H1 (cell line): Measurements from ENCODE around the gene FRMD6. TPM values are rescaled to one million over a fixed set of nuclear protein-coding genes. Genes with fewer than 3 reads are reported as not detected.

ENCODE experiments used
- CTCF ChIA-PET: fragments of 300-600 bp; sonication (Branson Sonifier 250); formaldehyde crosslinking; loops from one replicate; lab custom pipeline; 2021; ENCODE audit not compliant: partially characterized antibody; lab: Charles Lee
- POLR2A ChIA-PET: fragments of 300-600 bp; sonication (Branson Sonifier 250); formaldehyde crosslinking; loops from one replicate; lab custom pipeline; 2021; ENCODE audit warnings: inconsistent platforms; ENCODE audit not compliant: partially characterized antibody; lab: Charles Lee
- DNase-seq, 2 experiments: peaks; one replicate each; pipeline versions ENCODE4 v3.0.0 to v3.0.0-alpha.2; 2010 to 2022; ENCODE audit warnings: low spot score in 2 of 2, low read depth in 1 of 2, mixed read lengths in 1 of 2
- FAIRE-seq: peaks from 2 replicates; lab custom pipeline; 2011; peaks lifted over from hg19 to GRCh38; lab: Jason Lieb, UNC
- H2AFZ ChIP-seq: 2 replicates; pipeline ENCODE4 v1.8.1; 2012; ENCODE audit warnings: low read length, inconsistent platforms
- H2AK5ac ChIP-seq: 2 replicates; pipeline ENCODE4 v1.6.1; 2013; ENCODE audit warnings: low read depth, low read length
- H2BK120ac ChIP-seq: replicated peaks from 2 replicates; pipeline ENCODE3; 2013; ENCODE audit warnings: low read depth, low read length, inconsistent platforms
- H2BK12ac ChIP-seq: 2 replicates; pipeline ENCODE4 v1.6.1; 2013; ENCODE audit warnings: low read depth, low read length
- H2BK15ac ChIP-seq: 2 replicates; pipeline ENCODE4 v1.6.1; 2013; ENCODE audit warnings: low read length
- H2BK20ac ChIP-seq: 2 replicates; pipeline ENCODE4 v1.6.1; 2013; ENCODE audit warnings: low read length
- H2BK5ac ChIP-seq: 2 replicates; pipeline ENCODE4 v1.6.1; 2013; ENCODE audit warnings: low read depth, low read length
- H3K14ac ChIP-seq: 2 replicates; pipeline ENCODE4 v1.6.1; 2013; ENCODE audit warnings: inconsistent platforms; ENCODE audit not compliant: insufficient read length
- H3K18ac ChIP-seq: 2 replicates; pipeline ENCODE4 v1.6.1; 2013; ENCODE audit warnings: low read length; ENCODE audit errors: extremely low read depth
- H3K23ac ChIP-seq: 2 replicates; pipeline ENCODE4 v1.6.1; 2013; ENCODE audit warnings: inconsistent platforms; ENCODE audit not compliant: insufficient read length
- H3K23me2 ChIP-seq: 2 replicates; pipeline ENCODE4 v1.6.1; 2013; ENCODE audit warnings: low read depth, low read length
- H3K27ac ChIP-seq: 2 replicates; pipeline ENCODE4 v1.6.1; 2011; ENCODE audit warnings: low read depth, low read length, inconsistent platforms
- H3K27me3 ChIP-seq, 4 experiments: replicated peaks in 1 of 4; 1 replicate in 1 of 4; 2 replicates in 3 of 4; pipeline versions ENCODE4 v1.6.1 to v1.8.1; 2011 to 2013; ENCODE audit warnings: low read length in 3 of 4, mild to moderate bottlenecking in 3 of 4, inconsistent platforms in 2 of 4, mixed read lengths in 2 of 4, moderate library complexity in 1 of 4; ENCODE audit not compliant: control insufficient read depth in 3 of 4, insufficient read depth in 3 of 4; ENCODE audit errors: extremely low read depth in 1 of 4
- H3K36me3 ChIP-seq, 4 experiments: 2 replicates each; pipeline versions ENCODE4 v1.6.1 to v1.8.1; 2011 to 2013; ENCODE audit warnings: mild to moderate bottlenecking in 4 of 4, low read length in 3 of 4, moderate library complexity in 2 of 4, control low read depth in 1 of 4, inconsistent platforms in 1 of 4; ENCODE audit not compliant: insufficient read depth in 4 of 4, control insufficient read depth in 2 of 4
- H3K4ac ChIP-seq: replicated peaks from 2 replicates; pipeline ENCODE3; 2013; ENCODE audit warnings: low read length, low read depth, mixed read lengths, inconsistent platforms; ENCODE audit not compliant: insufficient read length
- H3K4me1 ChIP-seq, 4 experiments: replicated peaks in 1 of 4; 1 replicate in 1 of 4; 2 replicates in 3 of 4; pipeline versions ENCODE4 v1.6.1 to v1.8.1; 2011 to 2013; ENCODE audit warnings: low read length in 3 of 4, inconsistent platforms in 2 of 4, mixed read lengths in 1 of 4; ENCODE audit not compliant: insufficient read depth in 4 of 4, control insufficient read depth in 3 of 4
- H3K4me2 ChIP-seq, 2 experiments: 2 replicates each; pipeline versions ENCODE4 v1.6.1 to v1.8.1; 2011 to 2013; ENCODE audit warnings: low read depth in 2 of 2, low read length in 2 of 2, control low read depth in 1 of 2, inconsistent platforms in 1 of 2, mild to moderate bottlenecking in 1 of 2; ENCODE audit not compliant: insufficient read depth in 1 of 2
- H3K4me3 ChIP-seq, 4 experiments: fragments of 200-600, 300-600 bp in 1 of 4; sonication (generic), shearing (Covaris generic), sonication (Bioruptor Twin) in 1 of 4; 2 replicates each; pipeline versions ENCODE4 v1.5.1 to v1.8.1; 2011 to 2016; ENCODE audit warnings: low read length in 4 of 4, low read depth in 3 of 4, control low read depth in 2 of 4, inconsistent platforms in 2 of 4, mild to moderate bottlenecking in 2 of 4, mixed read lengths in 1 of 4, moderate library complexity in 1 of 4; ENCODE audit not compliant: insufficient read depth in 2 of 4; ENCODE audit errors: extremely low read depth in 1 of 4
- H3K56ac ChIP-seq: replicated peaks from 2 replicates; pipeline ENCODE3; 2013; ENCODE audit warnings: low read depth, mild to moderate bottlenecking, mixed read lengths, low read length, inconsistent platforms; ENCODE audit not compliant: insufficient read length
- H3K79me1 ChIP-seq: 2 replicates; pipeline ENCODE4 v1.6.1; 2013; ENCODE audit warnings: low read depth, low read length, control low read depth
- H3K79me2 ChIP-seq, 2 experiments: 2 replicates each; pipeline versions ENCODE4 v1.6.1 to v1.8.1; 2012 to 2013; ENCODE audit warnings: low read length in 2 of 2, mild to moderate bottlenecking in 2 of 2, inconsistent platforms in 1 of 2; ENCODE audit not compliant: insufficient read depth in 2 of 2, control insufficient read depth in 1 of 2
- H3K9ac ChIP-seq, 4 experiments: replicated peaks in 1 of 4; 1 replicate in 1 of 4; 2 replicates in 3 of 4; pipeline versions ENCODE4 v1.6.1 to v1.8.1; 2011 to 2013; ENCODE audit warnings: low read depth in 3 of 4, low read length in 3 of 4, control low read depth in 2 of 4, mild to moderate bottlenecking in 2 of 4, moderate library complexity in 2 of 4, inconsistent platforms in 1 of 4; ENCODE audit errors: extremely low read depth in 1 of 4
- H3K9me3 ChIP-seq, 2 experiments: 2 replicates each; pipeline versions ENCODE4 v1.6.1 to v1.8.1; 2012 to 2013; ENCODE audit warnings: mild to moderate bottlenecking in 2 of 2, moderate library complexity in 2 of 2, control low read depth in 1 of 2, inconsistent platforms in 1 of 2, low read depth in 1 of 2, low read length in 1 of 2, mixed read lengths in 1 of 2; ENCODE audit not compliant: insufficient read depth in 2 of 2
- H4K20me1 ChIP-seq, 2 experiments: replicated peaks in 1 of 2; 2 replicates each; pipeline versions ENCODE3 to v1.8.1; 2011 to 2013; ENCODE audit warnings: inconsistent platforms in 2 of 2, low read length in 2 of 2, mild to moderate bottlenecking in 1 of 2; ENCODE audit not compliant: insufficient read depth in 2 of 2, control insufficient read depth in 1 of 2
- H4K5ac ChIP-seq: 2 replicates; pipeline ENCODE4 v1.6.1; 2013; ENCODE audit warnings: low read length, low read depth, mixed read lengths, inconsistent platforms; ENCODE audit not compliant: insufficient read length
- H4K8ac ChIP-seq: 2 replicates; pipeline ENCODE4 v1.8.0; 2013; ENCODE audit warnings: mild to moderate bottlenecking, moderate library complexity, low read length, inconsistent platforms; ENCODE audit not compliant: insufficient read depth; ENCODE audit errors: extremely low read depth
- H4K91ac ChIP-seq: replicated peaks from 2 replicates; pipeline ENCODE3; 2013; ENCODE audit warnings: low read length, mixed read lengths, inconsistent platforms; ENCODE audit not compliant: insufficient read length
- CEBPB ChIP-seq: IDR thresholded peaks from 2 replicates; pipeline ENCODE4 v1.6.1; 2012; ENCODE audit warnings: low read depth, low read length
- TEAD4 ChIP-seq: IDR thresholded peaks from 2 replicates; pipeline ENCODE4 v1.6.1; 2012; ENCODE audit warnings: low read depth, low read length, inconsistent platforms, mixed read lengths
- WGBS, 2 experiments: shearing (Covaris generic) in 1 of 2; methylation state at CpG; one replicate each; pipeline versions ENCODE4 v1.1.6 to v1.1.7; 2013 to 2015; ENCODE audit warnings: low lambda C conversion rate in 2 of 2, mixed read lengths in 2 of 2, inconsistent platforms in 1 of 2, low coverage in 1 of 2, missing lambda C conversion rate in 1 of 2; ENCODE audit not compliant: insufficient replicate concordance in 2 of 2, insufficient coverage in 1 of 2, insufficient read length in 1 of 2; ENCODE audit errors: extremely low coverage in 1 of 2, missing lambda C conversion rate in 1 of 2; 5-methylcytosine and 5-hydroxymethylcytosine counted together
- polyA plus RNA-seq, 7 experiments: library from polyadenylated mRNA; depleted of rRNA in 3 of 7; stranded (reverse) in 5 of 7; unstranded in 2 of 7; fragments of >200 nt in 5 of 7; fragments of 200-250 nt in 2 of 7; gene quantifications; 1 replicate in 5 of 7; 2 replicates in 1 of 7; 4 replicates in 1 of 7; pipeline versions ENCODE4 v1.2.1 to v1.2.3, GENCODE V29; 2011 to 2013; ENCODE audit warnings: missing spikeins in 2 of 7, mixed read lengths in 2 of 7
- total RNA-seq: library from RNA; stranded (reverse); fragmentation: NEBNext Ultra II Directional; extraction: Animal tissue kit (Norgen Biotek cat#: 25700); gene quantifications from 2 replicates; pipeline ENCODE4 v1.2.1, GENCODE V29; 2021

Gene FRMD6
- total and polyA plus RNA-seq, 2 of the 8 experiments (the other 6 are each of a cell fraction or from before 2014, with no cell fraction given), result 5.4 to 23.7 TPM

GRCh38 chr14:51604073-51604472 is 47.6 kb upstream of the FRMD6 start:
- FAIRE-seq, result no peak
- H3K36me3 ChIP-seq, result no peaks in the 10 kb centered on the region
- no peak overlapping the region for H2BK15ac ChIP-seq
- H4K5ac ChIP-seq, result no peak overlapping the region
- no peak overlapping the region for H3K27ac ChIP-seq
- no peak overlapping the region for H2BK20ac ChIP-seq
- H3K9ac ChIP-seq, result no peak overlapping the region
- H3K79me1 ChIP-seq, result no peaks in the 10 kb centered on the region
- no peak overlapping the region for H3K56ac ChIP-seq
- H4K20me1 ChIP-seq, result no peaks in the 10 kb centered on the region
- 94% methylated on average over 4 of the region's 4 CpGs; no CpG with 5 or more reads in 1 of the 2 experiments for WGBS, 2 experiments
- CTCF ChIA-PET, result no interaction called here
- H3K79me2 ChIP-seq, result no peaks in the 10 kb centered on the region
- DNase-seq, result no peak
- no peak overlapping the region for H2AK5ac ChIP-seq
- no peak overlapping the region for H4K91ac ChIP-seq
- POLR2A ChIA-PET, result no interaction called here
- no peak overlapping the region for H3K4me2 ChIP-seq
- H3K9me3 ChIP-seq, result no peaks in the 10 kb centered on the region
- no peak overlapping the region for H2BK5ac ChIP-seq
- H3K4ac ChIP-seq, result no peak overlapping the region
- H4K8ac ChIP-seq, result no peak overlapping the region
- no peak overlapping the region for H2BK120ac ChIP-seq
- no peak overlapping the region for H2AFZ ChIP-seq
- no peak overlapping the region for H3K4me3 ChIP-seq
- no peak overlapping the region for H3K14ac ChIP-seq
- H3K23ac ChIP-seq, result no peak overlapping the region
- H2BK12ac ChIP-seq, result no peak overlapping the region
- H3K4me1 ChIP-seq, result peaks cover 0 to 3% (median 0%) of the 10 kb centered on the region in 4 experiments; a peak in 1 of 7 replicates
- no peaks in the 10 kb centered on the region for H3K23me2 ChIP-seq
- H3K27me3 ChIP-seq, result no peaks in the 10 kb centered on the region
- TF ChIP-seq CEBPB, result 0 out of 2 replicates have a peak, but pooled peaks have one; percentile 16
- no peak for TF ChIP-seq TEAD4
- no peak overlapping the region for H3K18ac ChIP-seq
